Mucosa of gallbladder (tissue), 1 donor: Measurements from ENCODE around the gene ZNF274. TPM values are rescaled to one million over a fixed set of nuclear protein-coding genes. Genes with fewer than 3 reads are reported as not detected.
"Not testable (repeated sequence)": the region's sequence is repeated elsewhere in the genome, so short reads cannot be mapped to it uniquely, and the experiment has no call there.

Source experiments
- DNase-seq: peaks from one replicate; pipeline ENCODE4 v3.0.0-alpha.2; 2020; ENCODE audit warnings: low spot score
- total RNA-seq: library from RNA; stranded (reverse); gene quantifications from one replicate; pipeline ENCODE4 v1.2.1, GENCODE V29; 2021
- donor health status: DM: no; HTN: no; CAD: no.

ZNF274 gene
- total RNA-seq = 33.8 TPM

DNA sequence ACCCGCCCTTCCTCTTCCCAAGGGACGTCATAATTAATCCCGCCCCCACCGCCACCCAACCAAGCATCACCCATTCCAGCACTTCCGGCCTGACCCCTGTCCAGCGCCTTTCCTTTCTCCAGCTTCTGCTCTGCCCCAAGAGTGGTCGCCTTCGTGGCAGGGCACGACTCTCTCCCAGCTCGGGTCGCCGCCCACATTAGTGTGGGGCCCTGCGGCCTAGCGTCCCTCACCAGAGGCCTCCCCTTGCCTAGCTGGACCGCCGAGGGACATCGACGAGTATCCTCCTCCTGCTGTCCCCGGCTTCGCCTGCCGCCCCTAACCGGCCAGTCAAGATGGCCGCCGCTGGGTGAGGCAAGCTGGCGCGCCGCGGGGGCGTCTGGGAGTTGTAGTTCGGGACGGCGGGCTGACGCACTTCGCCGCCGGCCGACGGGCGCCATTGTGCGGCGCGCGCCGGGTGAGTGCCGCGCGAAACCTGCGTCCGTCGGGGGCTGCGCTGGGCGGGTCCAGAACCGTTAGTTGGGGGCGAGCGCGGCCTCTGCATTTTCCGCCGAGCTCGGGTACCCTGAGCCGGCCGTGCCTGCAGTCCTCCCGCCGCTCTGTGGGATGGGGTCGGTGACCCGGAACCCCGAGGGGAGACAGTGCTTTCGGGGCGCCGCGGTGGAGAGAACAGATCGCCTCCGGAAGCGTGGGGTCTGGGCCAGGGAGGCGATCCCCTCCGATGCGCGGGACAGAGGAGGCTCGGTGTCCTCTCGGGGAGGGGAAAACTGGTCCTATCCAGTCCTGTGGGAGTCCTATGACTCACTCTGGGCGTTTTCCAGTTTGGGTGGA, at the start of gene ZNF274:
ZNF274 (plus strand) TSS at position 73 of the 828 bp plus-strand sequence. CDS start 905 bp downstream, outside the sequence.
- peak; percentile 94 for DNase-seq

GRCh38 chr19:58134244-58134643, 48.6 kb upstream of the ZNF274 start:
- no peak for DNase-seq

GRCh38 chr19:58145849-58146248, 37.0 kb upstream of the ZNF274 start:
- DNase-seq = no peak

DNA sequence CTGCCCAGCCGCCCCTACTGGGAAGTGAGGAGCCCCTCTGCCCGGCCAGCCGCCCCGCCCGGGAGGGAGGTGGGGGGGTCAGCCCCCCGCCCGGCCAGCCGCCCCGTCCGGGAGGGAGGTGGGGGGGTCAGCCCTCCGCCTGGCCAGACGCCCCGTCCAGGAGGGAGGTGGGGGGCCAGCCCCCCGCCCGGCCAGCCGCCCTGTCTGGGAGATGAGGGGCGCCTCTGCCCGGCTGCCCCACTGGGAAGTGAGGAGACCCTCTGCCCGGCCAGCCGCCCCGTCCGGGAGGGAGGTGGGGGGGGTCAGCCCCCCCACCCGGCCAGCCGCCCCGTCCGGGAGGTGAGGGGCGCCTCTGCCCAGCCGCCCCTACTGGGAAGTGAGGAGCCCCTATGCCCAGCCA, 35.4 kb upstream of the ZNF274 start:
- not testable (repeated sequence) for DNase-seq

DNA sequence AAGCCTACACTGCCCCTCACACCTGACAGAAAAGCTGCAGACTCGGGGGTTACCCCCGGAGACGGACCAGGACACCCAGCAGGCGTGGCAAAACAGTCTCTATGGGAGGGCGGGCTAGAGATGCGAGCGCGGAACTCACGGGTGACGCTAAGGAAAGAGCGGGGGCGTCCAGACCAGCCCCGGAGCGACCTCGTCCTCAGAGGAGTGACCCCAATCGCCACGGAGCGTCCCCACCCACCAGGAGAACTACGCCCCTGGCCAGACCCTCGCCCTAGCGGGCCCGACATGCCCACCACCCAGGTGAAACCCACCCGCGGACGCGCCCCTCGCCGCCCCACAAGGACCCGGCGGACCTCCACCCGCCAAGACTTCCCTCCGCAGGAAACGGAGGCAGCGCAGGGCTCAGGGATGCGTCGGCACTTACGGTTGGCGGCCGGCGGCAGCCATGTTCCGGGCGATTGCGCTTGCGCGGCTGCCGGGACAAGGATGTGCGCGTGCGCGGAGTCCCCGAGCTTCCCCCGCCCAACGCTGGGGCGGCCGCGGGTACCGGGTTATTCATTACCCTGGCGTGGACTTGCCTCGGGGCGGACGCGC, 32.4 kb upstream of the ZNF274 start, which contains the start of gene ZNF329:
ZNF329 (minus strand) TSS at position 462 of the 594 bp plus-strand sequence. CDS start 21,286 bp downstream, outside the sequence.
- DNase-seq = peak; percentile 92

DNA sequence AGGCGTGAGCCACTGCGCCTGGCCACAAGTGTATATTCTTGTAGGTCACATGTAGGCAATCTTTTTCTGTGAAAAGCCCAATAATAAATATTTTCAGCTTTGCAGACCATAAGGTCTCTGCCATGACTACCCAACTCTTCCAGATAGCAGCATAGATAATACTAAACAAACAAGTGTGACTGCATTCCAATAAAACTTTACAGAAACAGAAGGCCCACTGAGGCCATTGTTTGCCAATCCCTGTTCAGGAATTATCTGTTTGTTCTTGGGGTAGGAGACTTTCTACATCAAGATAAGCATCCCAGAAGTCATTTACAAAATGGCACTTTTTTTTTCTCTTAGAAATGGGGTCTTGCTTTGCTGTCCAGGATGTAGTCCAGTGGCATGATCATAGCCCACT, 29.5 kb upstream of the ZNF274 start:
- no peak for DNase-seq

DNA sequence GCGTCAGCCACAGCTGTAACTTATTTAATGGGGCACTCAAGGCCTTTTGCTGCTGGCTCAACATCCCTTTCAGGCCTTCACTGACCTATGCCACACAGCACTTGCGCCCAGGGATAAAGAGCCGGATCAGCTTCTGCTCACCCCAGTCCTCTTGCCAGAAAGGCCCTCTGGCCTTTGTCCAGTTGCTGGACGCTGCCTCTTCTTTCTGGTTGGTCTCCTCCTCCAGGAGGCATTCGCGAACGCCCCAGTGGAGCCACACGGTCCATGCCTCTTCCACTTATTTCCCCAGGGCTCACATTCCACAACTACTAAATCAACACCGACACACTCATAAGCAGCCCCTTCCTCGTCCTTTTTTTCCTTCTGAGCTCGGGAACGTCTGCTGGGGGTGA, 28.6 kb upstream of the ZNF274 start:
- DNase-seq = peak; percentile 31

DNA sequence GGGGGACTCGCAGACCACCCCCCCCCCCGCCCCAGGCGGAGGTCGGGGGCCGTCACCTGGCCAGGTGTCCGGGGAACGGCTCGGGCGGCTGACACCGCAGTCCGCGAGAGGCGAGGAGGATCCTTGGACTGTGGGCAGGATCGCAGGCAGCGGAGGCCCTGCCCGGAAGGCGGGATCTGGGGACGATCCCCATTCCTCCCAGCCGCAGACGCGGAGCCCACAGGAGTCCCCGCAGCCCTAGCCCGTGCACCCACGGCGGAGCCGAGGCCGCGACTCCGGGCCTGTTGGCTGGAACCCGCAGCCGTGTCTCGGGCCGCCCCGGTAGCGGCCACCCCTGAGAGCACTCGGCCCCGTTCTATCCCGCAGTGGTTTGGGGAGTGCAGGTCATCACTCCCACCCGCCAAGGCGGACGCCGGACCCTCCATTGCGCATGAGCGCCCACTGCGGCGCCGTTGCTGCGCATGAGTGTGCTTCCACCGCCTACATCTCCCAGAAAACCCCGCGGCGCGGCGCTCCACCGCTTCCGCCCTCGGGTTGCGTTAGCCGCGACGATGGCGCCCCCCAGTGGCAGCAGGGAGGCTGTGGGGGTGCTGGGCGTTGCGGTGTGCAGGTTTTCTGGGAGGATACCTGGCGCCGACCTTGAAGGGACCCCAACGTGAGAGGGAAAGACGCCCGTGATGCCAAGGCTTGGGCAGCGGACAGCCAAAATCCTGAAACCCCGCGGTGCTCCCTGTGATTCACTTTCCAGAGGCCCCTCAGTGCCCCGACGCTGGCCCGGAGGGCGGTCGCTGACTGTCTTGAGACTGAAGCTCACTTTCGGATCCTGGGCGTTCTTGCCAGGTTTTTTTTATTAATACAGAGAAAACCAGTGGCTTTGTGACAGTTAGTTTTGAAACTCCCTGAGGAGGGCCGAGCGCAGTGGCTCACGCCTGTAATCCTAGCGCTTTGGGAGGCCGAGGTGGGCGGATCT, 27.9 kb upstream of the ZNF274 start:
- DNase-seq = peak; percentile 98

- no peak for DNase-seq
These were observed 25.7 kb upstream of the ZNF274 start for GRCh38 chr19:58157045-58157728.

GRCh38 chr19:58166268-58166667, 16.6 kb upstream of the ZNF274 start:
- DNase-seq = no peak

DNA sequence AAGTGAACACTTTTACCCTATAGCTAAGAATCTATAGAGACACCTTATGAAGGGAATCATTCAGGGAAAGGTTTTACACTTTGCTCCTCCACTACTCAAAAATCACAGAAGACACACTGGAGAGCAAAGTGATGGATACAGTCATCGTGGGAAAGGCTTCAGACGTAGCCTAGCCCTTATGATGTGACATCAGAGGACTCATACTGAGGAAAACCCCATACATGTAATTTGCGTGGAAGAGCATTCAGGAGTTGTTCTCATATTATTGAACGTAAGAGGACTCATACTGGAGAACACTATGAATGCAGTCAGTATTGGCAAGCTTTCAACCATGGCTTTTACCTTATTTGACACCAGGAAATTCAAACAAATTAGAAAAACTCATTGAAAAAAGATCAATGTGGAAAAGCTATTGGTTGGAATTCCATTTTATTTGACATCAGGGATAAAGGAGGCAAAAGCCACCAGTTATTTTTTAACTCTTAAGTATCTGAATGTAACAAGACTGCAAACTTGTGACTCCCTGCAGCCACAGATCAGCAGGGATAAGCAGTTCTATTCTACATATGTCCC, 16.1 kb upstream of the ZNF274 start:
- DNase-seq = no peak

GRCh38 chr19:58170860-58171259, 12.0 kb upstream of the ZNF274 start:
- no peak for DNase-seq

- peak; percentile 43 for DNase-seq
These were observed 822 bp upstream of the ZNF274 start for GRCh38 chr19:58181902-58182576.

GRCh38 chr19:58182577-58182988, 278 bp upstream of the ZNF274 start:
- DNase-seq = no peak

DNA sequence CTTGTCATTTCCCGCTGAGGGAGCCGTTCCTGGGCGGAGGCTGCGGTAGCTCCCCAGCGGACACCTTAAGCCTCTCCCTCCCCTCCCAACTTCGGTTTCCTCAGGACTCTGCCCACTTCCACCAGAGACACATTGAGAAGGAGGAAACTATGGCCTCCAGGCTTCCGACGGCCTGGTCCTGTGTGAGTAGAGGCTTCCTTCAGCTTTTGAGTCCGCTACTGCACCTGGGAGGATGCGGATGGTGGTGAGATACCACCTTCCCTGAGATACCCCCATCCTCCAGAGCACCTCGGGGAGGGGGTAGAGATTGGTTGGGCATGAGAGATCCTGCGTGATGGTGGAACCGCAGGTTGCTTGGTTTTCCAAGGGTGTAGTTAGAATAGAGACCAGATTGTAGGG, 955 bp downstream of the ZNF274 start:
- DNase-seq = no peak

DNA sequence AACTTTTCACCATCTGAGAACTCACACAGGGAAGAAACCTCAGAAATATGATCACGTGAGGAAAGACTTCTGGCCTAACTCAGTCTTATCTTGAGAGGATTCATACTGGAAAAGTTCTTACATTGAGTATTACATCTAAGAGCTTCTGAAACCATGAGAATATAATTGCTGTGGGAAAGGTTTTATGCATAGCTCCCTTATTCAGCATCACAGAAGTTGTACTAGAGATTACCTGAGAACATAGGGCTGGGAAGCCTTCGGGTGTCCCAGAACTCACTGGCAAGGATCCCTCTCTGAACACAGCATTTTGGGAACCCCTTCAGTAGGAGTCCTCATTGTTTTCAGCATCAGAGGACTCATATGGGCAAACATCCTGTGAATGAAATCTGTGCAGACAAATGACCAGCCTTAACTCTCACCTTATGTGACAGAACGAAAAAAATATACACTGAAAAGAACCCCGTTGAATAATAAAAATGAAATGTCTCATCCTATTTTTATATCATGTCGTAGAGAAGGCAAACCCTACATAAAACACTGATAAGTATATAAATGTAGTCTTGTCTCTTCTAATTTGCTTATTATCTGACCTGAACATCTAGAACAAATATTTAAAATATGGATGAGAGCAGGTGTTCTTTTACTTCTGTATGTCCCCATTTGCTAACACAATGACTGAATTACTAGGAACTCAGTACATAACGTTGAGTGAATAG, 14.2 kb downstream of the ZNF274 start:
- DNase-seq = no peak

DNA sequence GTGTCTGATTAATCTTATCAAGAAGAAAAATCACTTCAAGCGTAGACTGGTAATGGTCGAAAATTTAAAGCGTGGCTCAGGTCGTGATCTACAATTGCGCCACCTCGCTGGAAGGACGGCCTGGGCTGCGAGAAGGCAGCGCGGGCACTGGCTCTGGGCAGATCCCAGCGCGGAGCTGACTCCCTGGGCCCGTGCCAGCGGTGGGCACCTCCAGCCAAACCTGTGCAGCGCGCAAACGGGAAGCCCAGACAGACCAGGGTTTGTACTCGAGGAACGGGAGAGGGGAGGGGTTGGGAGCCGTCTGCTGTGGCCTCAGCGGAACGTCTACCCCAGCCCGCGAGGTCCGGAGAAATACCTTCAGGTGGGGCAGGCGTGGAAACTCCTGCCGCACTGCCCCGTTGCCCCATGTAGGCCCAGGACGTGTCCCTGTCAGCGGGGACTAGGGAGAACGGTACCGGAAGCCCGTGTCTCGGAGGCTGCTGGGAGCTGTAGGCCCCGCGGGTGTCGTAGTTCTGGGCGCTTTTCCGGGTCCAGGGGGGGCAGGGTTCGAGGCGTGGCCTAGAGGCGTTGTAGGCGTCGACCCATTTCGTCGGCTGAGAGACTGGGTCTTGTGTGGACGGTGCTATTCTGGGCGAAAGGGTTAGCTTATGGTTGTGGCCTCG, 21.1 kb downstream of the ZNF274 start:
- no peak for DNase-seq

GRCh38 chr19:58204566-58204965, 21.7 kb downstream of the ZNF274 start:
- no peak for DNase-seq

DNA sequence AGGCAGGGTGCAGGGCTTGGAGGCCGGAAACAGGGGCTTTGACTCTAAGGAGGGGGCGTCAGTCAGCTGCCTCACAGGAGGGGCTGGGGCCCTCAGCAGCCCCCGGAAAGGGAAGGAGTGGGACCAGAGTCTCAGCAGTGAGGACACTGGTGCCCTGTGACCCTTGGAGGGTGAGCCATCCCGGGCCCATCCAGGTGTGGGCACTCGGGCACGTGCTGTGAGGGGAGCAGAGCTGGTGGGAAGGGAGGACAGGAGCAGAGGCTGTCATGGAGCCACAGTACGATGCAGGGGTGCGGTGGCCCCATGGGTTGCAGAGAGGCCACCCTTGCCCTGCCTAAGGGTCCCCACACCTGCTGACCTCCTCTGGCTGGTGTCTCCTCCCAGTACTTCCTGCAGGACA, 26.7 kb downstream of the ZNF274 start:
- no peak for DNase-seq
